HuH-7.5 (cell line): Measurements from ENCODE around the gene GLB1L2.

Experiments used
- DNase-seq: peaks from one replicate; pipeline ENCODE4 v3.0.0; 2011; ENCODE audit warnings: low spot score

The GLB1L2 gene

GRCh38 chr11:134405436-134405835 lies 73.6 kb downstream of the GLB1L2 start:
- no peak for DNase-seq

DNA sequence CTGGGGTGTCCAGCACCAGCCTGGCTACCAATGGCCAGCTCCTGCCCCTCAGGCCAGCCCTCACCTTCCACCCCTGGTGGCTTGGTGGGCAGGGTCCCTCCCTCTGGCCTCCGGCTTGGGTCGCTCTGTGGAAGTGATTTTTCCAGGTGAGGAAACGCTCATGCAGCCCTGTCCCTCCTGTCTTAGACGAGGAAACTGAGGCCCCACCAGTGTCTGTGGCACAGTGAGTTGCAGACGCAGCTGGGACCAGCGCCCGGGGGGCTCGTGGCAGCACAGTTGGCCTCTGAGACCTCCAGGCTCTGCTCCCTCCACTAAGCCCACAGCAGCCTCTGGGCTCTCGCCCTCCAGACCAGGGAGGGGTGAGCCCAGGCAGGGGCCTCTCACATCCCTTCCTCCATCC lies 74.1 kb downstream of the GLB1L2 start:
- DNase-seq = no peak

- DNase-seq = no peak
These were observed 74.7 kb downstream of the GLB1L2 start for GRCh38 chr11:134406264-134407185.

DNA sequence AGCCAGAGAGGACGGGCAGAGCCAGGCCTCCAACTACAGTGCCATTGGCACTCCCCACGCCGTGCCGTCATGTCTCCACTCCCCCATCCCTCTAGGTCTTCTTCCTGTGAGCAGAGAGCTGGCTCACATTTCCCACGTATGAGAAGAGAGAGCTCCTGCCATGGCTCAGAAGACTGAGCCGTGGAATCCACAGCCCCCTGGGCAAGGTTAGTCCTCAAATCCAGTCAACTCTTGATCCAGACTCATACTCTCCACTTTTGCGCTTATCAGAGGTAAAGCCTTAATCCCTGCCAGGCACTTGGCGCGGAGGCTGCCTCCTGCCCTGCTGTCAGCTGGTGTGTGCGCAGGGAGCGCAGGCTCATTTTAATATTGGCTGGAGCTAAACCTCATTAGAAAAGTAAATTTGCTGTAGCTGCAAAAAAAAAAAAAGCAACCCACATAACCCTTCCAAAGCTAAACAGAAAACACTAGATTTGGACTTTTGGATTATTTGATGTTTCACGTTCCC lies 75.6 kb downstream of the GLB1L2 start:
- DNase-seq = no peak

- no peak for DNase-seq
These were observed 76.1 kb downstream of the GLB1L2 start for GRCh38 chr11:134407923-134408322.

- no peak for DNase-seq
These were observed 78.0 kb downstream of the GLB1L2 start for GRCh38 chr11:134409552-134410429.

DNA sequence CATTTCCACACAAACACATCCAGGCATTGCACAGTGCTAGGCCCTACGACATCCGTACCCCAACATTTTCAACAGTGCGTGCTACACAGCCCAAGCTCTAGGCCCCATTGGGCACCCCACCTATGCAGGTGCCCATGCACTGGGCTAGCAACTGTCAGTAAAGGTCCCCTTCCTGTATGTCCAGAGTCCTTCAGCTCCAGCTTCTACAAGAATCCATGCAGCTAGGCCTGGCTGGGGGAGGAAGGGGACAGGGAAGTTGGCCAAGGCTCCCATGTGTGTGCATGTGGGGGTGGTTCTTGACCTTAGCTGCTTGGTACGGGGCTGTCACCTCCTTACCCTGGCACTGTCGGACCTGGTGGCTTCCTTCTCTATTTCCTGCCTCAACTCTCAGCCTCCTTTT lies 79.0 kb downstream of the GLB1L2 start:
- no peak for DNase-seq

GRCh38 chr11:134412203-134413042 lies 80.6 kb downstream of the GLB1L2 start, which contains the start of gene B3GAT1:
Gene B3GAT1 (minus strand): TSS chr11:134412242. CDS start chr11:134387659, 24,583 bp downstream.
- DNase-seq = no peak

GRCh38 chr11:134413043-134413825 lies 81.4 kb downstream of the GLB1L2 start:
- DNase-seq = no peak

- no peak for DNase-seq
These were observed 82.3 kb downstream of the GLB1L2 start for GRCh38 chr11:134413826-134414731.

DNA sequence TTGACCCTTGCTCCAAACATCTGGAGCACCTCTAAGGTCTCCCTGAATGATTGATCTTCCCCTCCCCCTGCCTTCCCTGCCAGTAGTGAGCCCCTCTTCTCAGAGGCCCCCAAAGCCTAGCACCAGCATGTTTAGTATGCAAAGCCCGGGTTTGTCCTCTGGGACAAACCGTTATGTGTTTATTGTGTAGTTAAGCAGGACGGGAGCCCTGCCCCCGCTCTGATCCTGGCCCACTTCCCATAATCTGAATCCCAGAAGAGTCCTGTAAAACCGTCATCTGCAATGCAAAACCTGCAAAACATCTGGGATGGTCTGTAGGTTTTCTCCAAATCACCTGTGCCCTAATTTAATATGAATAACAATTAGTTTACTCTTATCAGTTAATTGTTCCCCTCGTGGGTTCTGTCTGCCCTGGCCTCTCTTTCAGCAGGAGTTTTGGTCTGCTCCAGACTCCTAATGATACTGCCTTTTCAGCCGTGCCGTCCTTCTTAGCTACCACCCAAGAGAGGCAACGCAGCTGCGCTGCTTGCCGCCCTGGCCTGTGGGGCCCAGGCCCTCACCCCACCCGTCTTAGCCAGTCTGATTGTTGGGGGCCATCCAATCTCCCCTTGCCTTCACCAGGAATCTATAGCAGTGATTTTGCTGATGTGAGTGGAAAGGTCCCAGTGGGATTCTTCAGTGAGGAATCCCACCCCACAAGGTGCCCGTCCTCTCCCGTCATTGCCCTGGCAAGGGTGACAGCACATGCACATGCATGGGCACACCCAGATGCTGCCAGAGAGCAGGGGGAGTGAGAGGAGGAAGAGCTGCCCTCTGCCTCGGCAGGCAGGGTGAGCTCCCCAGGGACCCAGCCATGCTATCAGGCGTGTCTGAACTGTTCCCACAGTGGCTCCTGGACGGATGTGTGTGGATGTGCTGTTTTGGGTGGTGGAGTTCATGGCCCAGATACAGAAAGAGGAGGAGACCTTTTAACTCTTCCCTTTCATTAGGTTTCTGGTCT lies 83.3 kb downstream of the GLB1L2 start:
- no peak for DNase-seq

DNA sequence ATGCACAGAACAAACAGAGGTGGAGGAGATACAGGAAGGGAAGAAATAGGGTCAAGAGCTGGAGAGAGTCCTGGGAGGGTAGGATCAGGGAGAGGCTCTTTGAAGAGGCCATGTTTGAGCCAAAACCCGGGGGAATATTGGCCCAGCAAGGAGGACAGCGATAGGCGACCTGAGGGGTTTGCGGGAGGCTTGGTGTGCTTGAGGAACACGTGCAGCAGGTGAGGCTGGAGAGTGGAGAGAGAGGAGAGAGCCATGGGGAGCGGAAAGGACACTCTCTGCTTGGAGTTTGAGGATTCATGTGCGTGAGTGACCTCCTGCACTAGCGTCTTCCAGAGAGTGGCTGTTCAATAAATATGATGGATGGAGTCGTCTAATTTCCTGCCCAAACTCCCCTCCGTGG lies 84.9 kb downstream of the GLB1L2 start:
- DNase-seq = no peak

DNA sequence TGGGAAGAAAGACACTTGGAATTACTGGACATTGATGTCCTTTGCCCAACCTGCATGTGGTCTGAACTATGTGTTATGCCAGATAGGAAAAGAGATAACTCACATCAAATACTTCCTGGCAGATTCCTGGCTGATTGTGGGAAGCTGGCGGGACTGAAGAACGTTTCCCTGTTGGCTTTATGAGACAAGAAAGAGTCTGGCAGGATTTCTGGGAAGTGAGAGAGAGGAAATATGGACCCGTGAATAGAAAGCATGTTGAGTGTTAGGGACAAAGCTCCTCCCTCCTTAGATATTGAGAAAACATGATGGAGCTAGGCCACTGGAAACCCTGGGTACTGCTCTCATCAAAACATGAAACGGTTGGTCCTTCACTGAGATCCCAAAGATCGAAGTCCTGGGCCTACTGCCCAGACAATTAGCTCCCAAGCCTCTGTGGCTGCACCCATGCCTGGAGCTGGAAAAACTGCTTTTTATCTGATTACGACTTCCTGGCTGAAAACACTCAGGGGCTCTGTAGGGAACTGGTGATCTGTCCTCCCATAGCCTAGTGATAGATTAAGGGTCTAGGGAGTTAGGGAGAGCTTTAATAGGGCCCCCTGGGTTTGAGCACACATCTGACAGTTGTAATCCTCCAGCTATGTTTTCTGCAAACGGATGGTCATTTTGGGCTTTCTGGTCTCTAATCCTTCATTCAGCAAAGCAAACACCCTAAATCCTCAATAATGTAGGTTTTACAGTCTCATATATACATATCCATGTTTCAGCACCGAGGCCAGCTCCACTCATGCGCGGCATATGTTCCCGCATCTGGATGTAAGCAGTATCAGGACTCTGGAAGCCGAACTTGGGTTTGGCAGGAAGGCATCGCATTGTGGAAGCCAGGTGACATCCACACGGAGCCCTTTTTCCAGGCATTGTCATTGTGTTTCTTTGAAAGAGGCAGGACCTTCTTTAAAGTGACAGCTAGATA lies 86.4 kb downstream of the GLB1L2 start:
- DNase-seq = no peak

DNA sequence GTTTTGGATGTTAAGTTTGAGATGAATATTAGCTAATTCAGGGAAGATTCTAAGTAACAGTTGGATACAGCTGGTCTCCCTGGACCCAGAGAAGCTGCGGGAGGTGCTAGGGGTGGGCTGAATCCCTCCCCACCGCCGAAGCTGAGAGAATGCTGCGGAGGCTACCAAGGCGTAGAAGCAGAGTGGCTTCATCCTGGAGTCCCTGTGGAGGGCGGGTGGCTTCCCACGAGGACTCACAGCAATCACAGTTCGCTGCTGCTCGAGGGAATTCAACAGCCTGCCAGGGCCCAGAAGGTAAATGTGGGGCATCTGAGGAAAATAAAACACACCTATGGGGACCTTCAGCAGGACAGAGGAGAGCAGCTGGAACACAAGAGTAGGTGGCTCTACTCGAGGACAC lies 91.3 kb downstream of the GLB1L2 start:
- no peak for DNase-seq

GRCh38 chr11:134425413-134425812 lies 93.6 kb downstream of the GLB1L2 start:
- DNase-seq = no peak
